Stomach smooth muscle (tissue), 2 donors: ENCODE results near the gene MSRB1.
A peak's percentile ranks its signal among the peaks of the same experiment; 100 is the strongest.

Experiments used
- H3K27ac ChIP-seq: one replicate; pipeline ENCODE4 v1.7.0; 2013; ENCODE audit warnings: mild to moderate bottlenecking, low read length, inconsistent platforms
- H3K27me3 ChIP-seq, 2 donors: one replicate each; pipeline ENCODE4 v1.7.0; 2013; ENCODE audit warnings: low read length in 2 of 2; ENCODE audit not compliant: insufficient read depth in 2 of 2, control insufficient read depth in 1 of 2
- H3K36me3 ChIP-seq, 2 donors: one replicate each; pipeline ENCODE4 v1.7.0; 2013; ENCODE audit warnings: low read length in 2 of 2; ENCODE audit not compliant: control insufficient read depth in 2 of 2, insufficient read depth in 2 of 2
- H3K4me1 ChIP-seq: one replicate; pipeline ENCODE4 v1.7.0; 2013; ENCODE audit warnings: low read length; ENCODE audit not compliant: control insufficient read depth, insufficient read depth
- H3K4me3 ChIP-seq, 2 donors: one replicate each; pipeline ENCODE4 v1.7.0; 2013; ENCODE audit warnings: low read length in 2 of 2
- H3K9ac ChIP-seq, 2 donors: one replicate each; pipeline ENCODE4 v1.7.0; 2013; ENCODE audit warnings: low read length in 2 of 2, mild to moderate bottlenecking in 1 of 2
- H3K9me3 ChIP-seq, 2 donors: one replicate each; pipeline ENCODE4 v1.7.0; 2013; ENCODE audit warnings: low read length in 2 of 2; ENCODE audit not compliant: control insufficient read depth in 2 of 2
- donor health status: healthy.
- donor health status: Pancreatic carcinoma.

MSRB1 gene

GRCh38 chr16:1942810-1943726 is at the start of gene MSRB1:
Gene MSRB1 (minus strand): TSS chr16:1943199. CDS start chr16:1943156, 43 bp downstream.
- Histone ChIP-seq H3K27me3 (no peaks in the 10 kb centered on the region), H3K9ac (peak within 1 kb of the TSS; percentile 85 to 90), H3K27ac (peak within 1 kb of the TSS; percentile 90), H3K36me3 (peaks cover 14 to 16% of the 10 kb centered on the region in 2 donors), H3K4me3 (peak within 1 kb of the TSS; percentile 84 to 90), H3K9me3 (no peaks in the 10 kb centered on the region), H3K4me1 (peaks cover 25% of the 10 kb centered on the region)

- Histone ChIP-seq H3K36me3 (peaks cover 0 to 2% of the 10 kb centered on the region in 2 donors), H3K27ac (no peak overlapping the region), H3K4me3 (peak overlapping the region; percentile 40 to 60), H3K27me3 (peaks cover 27 to 29% of the 10 kb centered on the region in 2 donors), H3K9me3 (no peaks in the 10 kb centered on the region), H3K4me1 (peaks cover 22% of the 10 kb centered on the region), H3K9ac (no peak overlapping the region)
Observed at GRCh38 chr16:1991948-1992703, 49.1 kb upstream of the MSRB1 start.

GRCh38 chr16:1991588-1991947 is 48.6 kb upstream of the MSRB1 start:
- Histone ChIP-seq H3K27ac (no peak overlapping the region), H3K4me3 (peak overlapping the region in 1 of 2 donors; percentile 60), H3K9me3 (no peaks in the 10 kb centered on the region), H3K4me1 (peaks cover 22% of the 10 kb centered on the region), H3K27me3 (peaks cover 27 to 29% of the 10 kb centered on the region in 2 donors), H3K9ac (no peak overlapping the region), H3K36me3 (peaks cover 2 to 5% of the 10 kb centered on the region in 2 donors)

GRCh38 chr16:1991135-1991551 is 48.1 kb upstream of the MSRB1 start:
- Histone ChIP-seq H3K27ac (no peak overlapping the region), H3K36me3 (peaks cover 6 to 9% of the 10 kb centered on the region in 2 donors), H3K4me1 (peaks cover 22% of the 10 kb centered on the region), H3K4me3 (no peak overlapping the region), H3K27me3 (peaks cover 27 to 29% of the 10 kb centered on the region in 2 donors), H3K9me3 (no peaks in the 10 kb centered on the region), H3K9ac (no peak overlapping the region)

GRCh38 chr16:1990351-1991134 is 47.5 kb upstream of the MSRB1 start:
- no peak overlapping the region for H3K27ac ChIP-seq
- H3K4me1 ChIP-seq, result peaks cover 23% of the 10 kb centered on the region
- no peak overlapping the region for H3K9ac ChIP-seq
- no peak overlapping the region for H3K4me3 ChIP-seq
- peaks cover 27 to 29% of the 10 kb centered on the region in 2 donors for H3K27me3 ChIP-seq
- no peaks in the 10 kb centered on the region for H3K9me3 ChIP-seq
- peaks cover 11 to 15% of the 10 kb centered on the region in 2 donors for H3K36me3 ChIP-seq

GRCh38 chr16:1990101-1990350 is 47.0 kb upstream of the MSRB1 start:
- H3K4me3 ChIP-seq, result no peak overlapping the region
- H3K36me3 ChIP-seq, result peaks cover 11 to 16% of the 10 kb centered on the region in 2 donors
- H3K9ac ChIP-seq, result no peak overlapping the region
- H3K9me3 ChIP-seq, result no peaks in the 10 kb centered on the region
- H3K27ac ChIP-seq, result no peak overlapping the region
- peaks cover 28% of the 10 kb centered on the region for H3K4me1 ChIP-seq
- H3K27me3 ChIP-seq, result peaks cover 27 to 29% of the 10 kb centered on the region in 2 donors

GRCh38 chr16:1989209-1990100 is 46.5 kb upstream of the MSRB1 start, which contains the start of gene SYNGR3:
Gene SYNGR3 (plus strand): TSS chr16:1989970. CDS start chr16:1990103, 133 bp downstream.
- Histone ChIP-seq H3K9ac (no peak within 1 kb of the TSS), H3K36me3 (peaks cover 11 to 16% of the 10 kb centered on the region in 2 donors), H3K9me3 (no peaks in the 10 kb centered on the region), H3K4me3 (no peak within 1 kb of the TSS), H3K4me1 (peaks cover 34% of the 10 kb centered on the region), H3K27me3 (peaks cover 27 to 29% of the 10 kb centered on the region in 2 donors), H3K27ac (no peak within 1 kb of the TSS)

GRCh38 chr16:1987198-1987597 is 44.2 kb upstream of the MSRB1 start:
- Histone ChIP-seq H3K27ac (no peak overlapping the region), H3K4me3 (no peak overlapping the region), H3K36me3 (peaks cover 11 to 16% of the 10 kb centered on the region in 2 donors), H3K27me3 (peaks cover 32% of the 10 kb centered on the region in 2 donors), H3K9ac (no peak overlapping the region), H3K4me1 (peaks cover 39% of the 10 kb centered on the region), H3K9me3 (no peaks in the 10 kb centered on the region)

GRCh38 chr16:1985466-1986150 is 42.6 kb upstream of the MSRB1 start:
- H3K9ac ChIP-seq, result no peak overlapping the region
- H3K36me3 ChIP-seq, result peaks cover 11 to 16% of the 10 kb centered on the region in 2 donors
- H3K4me1 ChIP-seq, result peaks cover 26% of the 10 kb centered on the region
- peaks cover 35 to 38% of the 10 kb centered on the region in 2 donors for H3K27me3 ChIP-seq
- peak overlapping the region in 1 of 2 donors; percentile 76 for H3K4me3 ChIP-seq
- H3K27ac ChIP-seq, result no peak overlapping the region
- H3K9me3 ChIP-seq, result no peaks in the 10 kb centered on the region
